Measurements from ENCODE around the gene MARK1. TPM values are rescaled to one million over a fixed set of nuclear protein-coding genes. Genes with fewer than 3 reads are reported as not detected.

MARK1 gene
- 0.06 to 0.22 TPM (median 0.08 TPM) in 5 replicates for total RNA-seq (2022; extraction: Qiagen RNA extraction; ENCODE audit: low read depth)

GRCh38 chr1:220527908-220528678 is at the start of gene MARK1:
Gene MARK1, plus strand, starts transcription at chr1:220528136. Its CDS starts 687 bp downstream, at chr1:220528823.

GRCh38 chr1:220690140-220691052 is 162.5 kb downstream of the MARK1 start, which contains the start of gene C1orf115:
Gene C1orf115, plus strand, starts transcription at chr1:220690363. Its CDS starts 40 bp downstream, at chr1:220690403.

Other genes starting within 250 kb of the MARK1 start
- 4.4 to 5.6 TPM (median 5.5 TPM) in 5 replicates for gene C1orf115, start 162.2 kb downstream of the MARK1 start, total RNA-seq (2022; extraction: Qiagen RNA extraction; ENCODE audit: low read depth)
- 9.9 to 12.3 TPM (median 11.5 TPM) in 5 replicates for gene MTARC2, start 220.2 kb downstream of the MARK1 start, total RNA-seq (2022; extraction: Qiagen RNA extraction; ENCODE audit: low read depth)

All from A549 treated with DMSO at 1 μM for 4 hours (cell line).